Endothelial cell of umbilical vein (primary cell): ENCODE data around the gene AQP9. TPM values are rescaled to one million over a fixed set of nuclear protein-coding genes. Genes with fewer than 3 reads are reported as not detected.

Experiments
- BruUV-seq: library from RNA; stranded (reverse); fragments of 400-500 nt; replicated peaks from 2 replicates; lab custom pipeline; 2021; lab: Mats Ljungman, UMichigan
- CTCF ChIA-PET: fragments of 300-600, 350-600 bp; sonication (Branson Sonifier 250); formaldehyde crosslinking; loops from one replicate; lab custom pipeline; 2021; ENCODE audit warnings: antibody characterized with exemption, inconsistent platforms; lab: Charles Lee
- POLR2A ChIA-PET: fragments of 300-600, 350-600 bp; sonication (Branson Sonifier 250); formaldehyde crosslinking; loops from one replicate; lab custom pipeline; 2021; ENCODE audit warnings: antibody characterized with exemption, inconsistent platforms; lab: Charles Lee
- DNase-seq: peaks from one replicate; pipeline ENCODE4 v3.0.0-alpha.2; 2011; ENCODE audit warnings: low read depth, low spot score
- FAIRE-seq: peaks from 2 replicates; lab custom pipeline; 2011; peaks lifted over from hg19 to GRCh38; lab: Jason Lieb, UNC
- H2AFZ ChIP-seq: 2 replicates; pipeline ENCODE4 v1.6.0; 2012; ENCODE audit warnings: low read depth, low read length, control low read depth, inconsistent platforms
- H3K27ac ChIP-seq: 2 replicates; pipeline ENCODE4 v1.5.1; 2011; ENCODE audit warnings: low read depth, mild to moderate bottlenecking, control low read depth, low read length, moderate library complexity; ENCODE audit not compliant: insufficient read depth
- H3K27me3 ChIP-seq, 2 experiments: 2 replicates each; pipeline versions ENCODE4 v1.6.0 to v1.6.1; 2011; ENCODE audit warnings: low read length in 2 of 2, mixed read lengths in 1 of 2; ENCODE audit not compliant: control insufficient read depth in 2 of 2, insufficient read depth in 2 of 2
- H3K36me3 ChIP-seq, 2 experiments: 2 replicates in 1 of 2; 3 replicates in 1 of 2; pipeline ENCODE4 v1.5.1; 2011; ENCODE audit warnings: low read length in 2 of 2, mild to moderate bottlenecking in 1 of 2, moderate library complexity in 1 of 2; ENCODE audit not compliant: control insufficient read depth in 2 of 2, insufficient read depth in 2 of 2; ENCODE audit errors: extremely low read depth in 1 of 2
- H3K4me1 ChIP-seq: 3 replicates; pipeline ENCODE4 v1.5.1; 2011; ENCODE audit warnings: mild to moderate bottlenecking, low read length; ENCODE audit not compliant: control insufficient read depth, insufficient read depth; ENCODE audit errors: extremely low read depth
- H3K4me2 ChIP-seq: 2 replicates; pipeline ENCODE4 v1.6.1; 2011; ENCODE audit warnings: low read length, control low read depth, mixed read lengths; ENCODE audit not compliant: insufficient read depth
- H3K4me3 ChIP-seq, 3 experiments: fragments of 200-600 bp in 1 of 3; sonication (generic), shearing (Covaris generic) in 1 of 3; replicated peaks in 1 of 3; 2 replicates each; pipeline ENCODE4 v1.5.1; 2011 to 2016; ENCODE audit warnings: control low read depth in 3 of 3, low read length in 3 of 3, mild to moderate bottlenecking in 2 of 3, inconsistent platforms in 1 of 3, low read depth in 1 of 3, moderate library complexity in 1 of 3; ENCODE audit not compliant: insufficient read depth in 1 of 3
- H3K79me2 ChIP-seq: 2 replicates; pipeline ENCODE4 v1.6.0; 2012; ENCODE audit warnings: low read length, inconsistent platforms; ENCODE audit not compliant: control insufficient read depth, insufficient read depth
- H3K9ac ChIP-seq: replicated peaks from 2 replicates; pipeline ENCODE3; 2011; ENCODE audit warnings: low read length, control low read depth; ENCODE audit not compliant: insufficient read depth; ENCODE audit errors: extremely low read depth
- H3K9me1 ChIP-seq: replicated peaks from 3 replicates; pipeline ENCODE4 v1.6.0; 2011; ENCODE audit warnings: mild to moderate bottlenecking, low read length; ENCODE audit not compliant: control insufficient read depth, insufficient read depth; ENCODE audit errors: extremely low read depth
- H3K9me3 ChIP-seq: replicated peaks from 2 replicates; pipeline ENCODE4 v1.5.1; 2012; ENCODE audit warnings: low read length, inconsistent platforms; ENCODE audit not compliant: control insufficient read depth, insufficient read depth
- H4K20me1 ChIP-seq: replicated peaks from 2 replicates; pipeline ENCODE3; 2011; ENCODE audit warnings: mild to moderate bottlenecking, low read length; ENCODE audit not compliant: control insufficient read depth, insufficient read depth; ENCODE audit errors: extremely low read depth
- EZH2 ChIP-seq: IDR thresholded peaks from 2 replicates; pipeline ENCODE4 v1.6.1; 2012; ENCODE audit warnings: borderline replicate concordance, low read depth, mild to moderate bottlenecking, moderate library complexity, low read length, inconsistent platforms; ENCODE audit not compliant: severe bottlenecking
- FOS ChIP-seq: IDR thresholded peaks from 2 replicates; pipeline ENCODE4 v1.6.1; 2011; ENCODE audit warnings: mild to moderate bottlenecking, low read length, moderate library complexity, borderline replicate concordance; ENCODE audit not compliant: insufficient read depth
- GATA2 ChIP-seq: IDR thresholded peaks from 2 replicates; pipeline ENCODE4 v1.7.0; 2011; ENCODE audit warnings: low read depth, mild to moderate bottlenecking, moderate library complexity, mixed read lengths, low read length; ENCODE audit not compliant: insufficient read length, insufficient read depth
- JUN ChIP-seq: IDR thresholded peaks from 2 replicates; pipeline ENCODE4 v1.6.1; 2011; ENCODE audit warnings: borderline replicate concordance, low read depth; ENCODE audit not compliant: insufficient read length, insufficient read depth
- MYC ChIP-seq: IDR thresholded peaks from one replicate; pipeline ENCODE4 v1.6.1; 2011; ENCODE audit warnings: mild to moderate bottlenecking, low read depth, low read length
- POLR2A ChIP-seq: IDR thresholded peaks from 2 replicates; pipeline ENCODE4 v1.6.1; 2012; ENCODE audit warnings: low read depth, mild to moderate bottlenecking, control low read depth, low read length
- POLR2AphosphoS5 ChIP-seq: IDR thresholded peaks from 2 replicates; pipeline ENCODE4 v1.6.1; 2012; ENCODE audit warnings: low read depth, mild to moderate bottlenecking, control low read depth, low read length, moderate library complexity; ENCODE audit not compliant: insufficient read depth
- dilution Hi-C: fragments of 300-500 bp; cut with MboI; formaldehyde crosslinking; loops from one replicate; pipeline ENCODE4 v1.15.0; 2019; ENCODE audit warnings: low sequenced_read_pairs; ENCODE audit not compliant: extremely low pct_ligation_motif_present
- intact Hi-C: fragments of 100-400 bp; cut with micrococcal nuclease; formaldehyde crosslinking; loops from one replicate; pipeline ENCODE4 v1.10.0; 2022
- polyA plus RNA-seq, 4 experiments: library from polyadenylated mRNA; depleted of rRNA in 3 of 4; stranded (reverse) in 3 of 4; unstranded in 1 of 4; fragments of >200 nt; gene quantifications; 2 replicates each; pipeline versions ENCODE4 v1.2.1 to v1.2.3, GENCODE V29; 2011 to 2012; ENCODE audit warnings: missing spikeins in 1 of 4
- total RNA-seq: library from RNA; stranded (reverse); gene quantifications from 2 replicates; pipeline ENCODE4 v1.2.3, GENCODE V29; 2021
- TF ChIP-seq, protein P1 (sequence below): IDR thresholded peaks from 2 replicates; pipeline ENCODE4 v1.6.1; 2011; ENCODE audit not compliant: insufficient read depth, insufficient read length

The AQP9 gene
- total and polyA plus RNA-seq, 2 donors (not counting 3 experiments of a cell fraction or from before 2014, with no cell fraction given): not detected

DNA sequence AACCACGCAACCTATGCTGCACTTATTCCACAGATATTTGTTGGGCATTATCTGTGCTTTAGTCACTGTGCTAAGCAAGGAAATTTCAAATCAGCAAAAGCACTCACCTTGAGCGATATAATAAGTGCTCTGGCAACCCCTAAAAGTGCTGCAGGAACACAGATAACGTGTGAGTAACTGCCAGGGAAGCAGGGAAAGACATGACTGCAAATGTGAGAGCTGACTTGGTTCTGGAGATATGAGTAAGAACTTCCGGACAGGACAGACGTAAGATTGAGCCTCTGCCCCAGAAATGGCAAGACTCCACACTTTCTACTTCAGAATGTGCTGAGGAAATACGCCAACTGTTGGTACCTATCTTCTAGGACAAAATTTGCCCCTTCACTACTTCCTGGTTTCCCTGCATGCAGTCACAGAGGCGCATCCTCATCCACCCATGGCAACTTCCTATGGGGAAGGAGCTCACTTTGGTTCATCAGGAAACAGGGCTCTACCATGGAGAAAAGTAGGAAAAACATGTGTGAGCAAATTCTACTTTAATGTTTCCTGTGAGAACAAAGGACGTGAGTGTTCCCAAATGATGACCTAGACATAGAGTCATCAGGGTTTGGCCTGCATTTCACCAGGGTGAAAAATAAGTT, 41.7 kb downstream of the AQP9 start:
- H4K20me1 ChIP-seq: no peaks in the 10 kb centered on the region
- no peaks in the 10 kb centered on the region for H3K9me1 ChIP-seq
- no peak overlapping the region for H3K4me3 ChIP-seq
- ChIA-PET CTCF (interaction anchor here (0.7 to 9.3 kb wide), 12 partner anchors 18 to 626 kb away, joined by 3 to 72 read pairs (median 5); no protein-coding TSS in a partner anchor), POLR2A (no interaction called here)
- intact Hi-C loops (loop anchor here (1.0 kb wide), 3 partner anchors 18 to 257 kb away; no protein-coding TSS in a partner anchor), dilution Hi-C loops (no loop called here)
- peaks cover 20% of the 10 kb centered on the region for H3K4me1 ChIP-seq
- H2AFZ ChIP-seq: peak overlapping the region; percentile 58
- H3K9ac ChIP-seq: peak overlapping the region; percentile 49
- FAIRE-seq (peak; percentile 97), DNase-seq (peak; percentile 94)
- peak overlapping the region; percentile 67 for H3K4me2 ChIP-seq
- TSS peak; percentile 77 for BruUV-seq
- no peaks in the 10 kb centered on the region for H3K36me3 ChIP-seq
- no peaks in the 10 kb centered on the region for H3K27me3 ChIP-seq
- no peaks in the 10 kb centered on the region for H3K9me3 ChIP-seq
- no peaks in the 10 kb centered on the region for H3K79me2 ChIP-seq
- H3K27ac ChIP-seq: peak overlapping the region; percentile 92
- peak; percentile 92 for TF ChIP-seq POLR2AphosphoS5
- TF ChIP-seq MYC: no peak
- TF ChIP-seq, protein P1, sequence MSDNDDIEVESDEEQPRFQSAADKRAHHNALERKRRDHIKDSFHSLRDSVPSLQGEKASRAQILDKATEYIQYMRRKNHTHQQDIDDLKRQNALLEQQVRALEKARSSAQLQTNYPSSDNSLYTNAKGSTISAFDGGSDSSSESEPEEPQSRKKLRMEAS: no peak
- TF ChIP-seq FOS: peak; percentile 79
- peak; percentile 68 for TF ChIP-seq POLR2A
- TF ChIP-seq EZH2: no peak
- TF ChIP-seq JUN: peak; percentile 76
- TF ChIP-seq GATA2: peak; percentile 95
